H9 (cell line): Measurements from ENCODE around the gene MTF1. TPM values are rescaled to one million over a fixed set of nuclear protein-coding genes. Genes with fewer than 3 reads are reported as not detected.

Experiments used
- DNase-seq: peaks from one replicate; pipeline ENCODE4 v3.0.0-alpha.2; 2017
- H2AFZ ChIP-seq: one replicate; pipeline ENCODE4 v1.6.1; 2013; ENCODE audit warnings: mild to moderate bottlenecking, low read length, control low read depth, moderate library complexity
- H2AK5ac ChIP-seq: 2 replicates; pipeline ENCODE4 v1.6.1; 2013; ENCODE audit warnings: low read length, control low read depth, mixed read lengths; ENCODE audit not compliant: insufficient read length
- H2BK120ac ChIP-seq: one replicate; pipeline ENCODE4 v1.6.1; 2013; ENCODE audit warnings: low read depth, mild to moderate bottlenecking, low read length, control low read depth, inconsistent platforms; ENCODE audit not compliant: poor library complexity, severe bottlenecking
- H2BK12ac ChIP-seq: 2 replicates; pipeline ENCODE4 v1.6.1; 2013; ENCODE audit warnings: low read length, control low read depth, mixed read lengths, low read depth; ENCODE audit not compliant: insufficient read length
- H2BK15ac ChIP-seq: 2 replicates; pipeline ENCODE4 v1.6.1; 2013; ENCODE audit warnings: low read depth, low read length, control low read depth
- H2BK20ac ChIP-seq: one replicate; pipeline ENCODE4 v1.6.1; 2013; ENCODE audit warnings: low read depth, mild to moderate bottlenecking, low read length, control low read depth, inconsistent platforms; ENCODE audit not compliant: poor library complexity, severe bottlenecking
- H2BK5ac ChIP-seq: 2 replicates; pipeline ENCODE4 v1.6.1; 2013; ENCODE audit warnings: low read length, control low read depth, mixed read lengths; ENCODE audit not compliant: insufficient read length
- H3K14ac ChIP-seq: 2 replicates; pipeline ENCODE4 v1.6.1; 2013; ENCODE audit warnings: low read length, control low read depth; ENCODE audit not compliant: insufficient read depth
- H3K18ac ChIP-seq: 2 replicates; pipeline ENCODE4 v1.6.1; 2013; ENCODE audit warnings: low read depth, mild to moderate bottlenecking, mixed read lengths, low read length, control low read depth; ENCODE audit not compliant: insufficient read length
- H3K23ac ChIP-seq: 2 replicates; pipeline ENCODE4 v1.6.1; 2013; ENCODE audit warnings: low read length, control low read depth, mixed read lengths, low read depth; ENCODE audit not compliant: insufficient read length
- H3K23me2 ChIP-seq: 2 replicates; pipeline ENCODE4 v1.6.1; 2013; ENCODE audit warnings: low read depth, mild to moderate bottlenecking, mixed read lengths, low read length, control low read depth; ENCODE audit not compliant: insufficient read length, poor library complexity, severe bottlenecking
- H3K27ac ChIP-seq: 2 replicates; pipeline ENCODE4 v1.5.1; 2013; ENCODE audit warnings: low read length, control low read depth, mixed read lengths, low read depth; ENCODE audit not compliant: insufficient read length
- H3K27me3 ChIP-seq: 2 replicates; pipeline ENCODE4 v1.6.1; 2013; ENCODE audit warnings: low read length, control low read depth, inconsistent platforms; ENCODE audit not compliant: insufficient read depth
- H3K4ac ChIP-seq: 2 replicates; pipeline ENCODE4 v1.6.1; 2013; ENCODE audit warnings: low read depth, mild to moderate bottlenecking, control low read depth, inconsistent platforms, low read length, moderate library complexity
- H3K4me1 ChIP-seq: 2 replicates; pipeline ENCODE4 v1.6.1; 2013; ENCODE audit warnings: low read length, control low read depth, inconsistent platforms; ENCODE audit not compliant: insufficient read depth
- H3K4me2 ChIP-seq: 2 replicates; pipeline ENCODE4 v1.6.1; 2013; ENCODE audit warnings: low read length, control low read depth, mixed read lengths; ENCODE audit not compliant: insufficient read length, insufficient read depth
- H3K56ac ChIP-seq: 2 replicates; pipeline ENCODE4 v1.6.1; 2013; ENCODE audit warnings: low read depth, mild to moderate bottlenecking, mixed read lengths, low read length, control low read depth; ENCODE audit not compliant: insufficient read length
- H3K79me1 ChIP-seq: 2 replicates; pipeline ENCODE4 v1.6.1; 2013; ENCODE audit warnings: low read depth, mild to moderate bottlenecking, moderate library complexity, low read length, control low read depth, inconsistent platforms; ENCODE audit not compliant: insufficient read depth, poor library complexity, severe bottlenecking
- H3K79me2 ChIP-seq: 2 replicates; pipeline ENCODE4 v1.6.1; 2013; ENCODE audit warnings: low read length, control low read depth, inconsistent platforms; ENCODE audit not compliant: insufficient read depth
- H3K9ac ChIP-seq: 2 replicates; pipeline ENCODE4 v1.6.1; 2013; ENCODE audit warnings: low read length, control low read depth, mixed read lengths; ENCODE audit not compliant: insufficient read length; ENCODE audit errors: extremely low read depth
- H3K9me3 ChIP-seq: one replicate; pipeline ENCODE4 v1.6.1; 2013; ENCODE audit warnings: low read depth, low read length, inconsistent platforms; ENCODE audit not compliant: control insufficient read depth
- H3T11ph ChIP-seq: one replicate; pipeline ENCODE4 v1.6.1; 2013; ENCODE audit warnings: mild to moderate bottlenecking, low read length, control low read depth, inconsistent platforms
- H4K20me1 ChIP-seq: one replicate; pipeline ENCODE4 v1.6.1; 2013; ENCODE audit not compliant: control insufficient read depth, insufficient read length, insufficient read depth
- H4K5ac ChIP-seq: 2 replicates; pipeline ENCODE4 v1.6.1; 2013; ENCODE audit warnings: low read depth, mild to moderate bottlenecking, mixed read lengths, low read length, control low read depth; ENCODE audit not compliant: insufficient read length
- H4K8ac ChIP-seq: replicated peaks from 2 replicates; pipeline ENCODE4 v1.6.1; 2013; ENCODE audit warnings: low read length, control low read depth, mixed read lengths, low read depth; ENCODE audit not compliant: insufficient read length
- H4K91ac ChIP-seq: 2 replicates; pipeline ENCODE4 v1.6.1; 2013; ENCODE audit warnings: low read depth, mild to moderate bottlenecking, moderate library complexity, mixed read lengths, low read length, control low read depth; ENCODE audit not compliant: insufficient read length
- H3K27ac Mint-ChIP-seq, 3 experiments: 2 replicates in 2 of 3; 3 replicates in 1 of 3; pipeline ENCODE4 v1.8.0; 2020 to 2021; ENCODE audit warnings: mixed read lengths in 3 of 3, mild to moderate bottlenecking in 1 of 3, moderate library complexity in 1 of 3
- H3K27me3 Mint-ChIP-seq: 2 replicates; pipeline ENCODE4 v1.8.0; 2021; ENCODE audit warnings: low read depth, mild to moderate bottlenecking, moderate library complexity, mixed read lengths
- H3K36me3 Mint-ChIP-seq, 3 experiments: 2 replicates in 2 of 3; 3 replicates in 1 of 3; pipeline ENCODE4 v1.8.0; 2020 to 2021; ENCODE audit warnings: low read depth in 3 of 3, mixed read lengths in 3 of 3; ENCODE audit not compliant: insufficient read depth in 1 of 3
- H3K4me1 Mint-ChIP-seq, 2 experiments: 2 replicates each; pipeline ENCODE4 v1.8.0; 2020; ENCODE audit warnings: mixed read lengths in 2 of 2
- H3K4me3 Mint-ChIP-seq, 2 experiments: 2 replicates in 1 of 2; 3 replicates in 1 of 2; pipeline ENCODE4 v1.8.0; 2020 to 2021; ENCODE audit warnings: mild to moderate bottlenecking in 2 of 2, mixed read lengths in 2 of 2, moderate library complexity in 1 of 2
- H3K9me3 Mint-ChIP-seq, 2 experiments: 2 replicates in 1 of 2; 3 replicates in 1 of 2; pipeline ENCODE4 v1.8.0; 2020; ENCODE audit warnings: mild to moderate bottlenecking in 2 of 2, mixed read lengths in 2 of 2, moderate library complexity in 1 of 2
- WGBS: extraction: QIAGEN DNeasy Blood & Tissue Kit; methylation state at CpG from one replicate; pipeline ENCODE4 v1.1.7; 2013; ENCODE audit warnings: missing lambda C conversion rate, low lambda C conversion rate, mixed read lengths; ENCODE audit not compliant: insufficient read length; ENCODE audit errors: extremely low coverage; 5-methylcytosine and 5-hydroxymethylcytosine counted together
- total RNA-seq: library from RNA; stranded (reverse); gene quantifications from 2 replicates; pipeline ENCODE4 v1.2.1, GENCODE V29; 2021
- TF ChIP-seq, protein P1 (sequence below): fragments of 200-600 bp; sonication (generic); conservative IDR thresholded peaks from 3 replicates; pipeline ENCODE4 v1.8.0; 2021; ENCODE audit warnings: antibody characterized with exemption, mild to moderate bottlenecking

MTF1 gene
- total RNA-seq, 1 experiment from 2014 or later: 17.0 TPM

DNA sequence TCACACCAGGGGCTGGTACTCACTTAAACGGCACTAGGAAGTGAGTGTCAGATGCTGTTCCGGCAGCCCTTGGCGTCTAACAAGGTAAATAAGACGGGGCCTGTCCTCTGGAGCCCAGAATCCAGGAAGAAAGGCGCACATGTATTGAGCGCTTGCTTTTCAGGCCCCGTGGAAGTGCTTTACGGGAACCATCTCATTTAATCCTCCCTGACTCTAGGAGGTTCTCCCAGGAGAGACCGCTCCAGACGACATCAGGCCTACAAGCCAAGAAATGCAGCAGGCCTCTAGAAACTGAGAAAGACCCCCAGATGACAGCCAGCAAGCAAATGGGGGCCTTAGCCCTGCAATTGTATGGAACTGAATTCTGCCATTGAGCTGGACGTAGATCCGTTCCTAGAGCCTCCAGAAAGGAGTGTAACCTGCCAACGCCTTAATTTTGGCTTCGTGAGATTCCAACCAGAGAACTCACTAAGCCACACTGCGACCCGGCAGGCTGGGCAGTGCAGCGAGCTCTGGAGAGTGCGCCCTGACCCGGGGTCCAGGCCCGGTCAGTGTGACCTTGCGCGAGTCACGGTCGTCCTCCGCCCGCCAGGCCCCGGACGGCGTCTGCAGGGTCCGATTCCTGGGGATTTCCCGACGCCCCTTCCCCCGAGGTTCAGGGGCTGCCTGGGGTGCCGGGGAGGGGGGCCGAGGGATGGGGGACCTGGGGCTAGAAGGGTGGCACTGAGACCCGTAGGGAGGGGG is 66.3 kb downstream of the MTF1 start:
- DNase-seq: peak; percentile 34
- peak overlapping the region; percentile 57 to 70 for H3K4me3 Mint-ChIP-seq
- H3K79me2 ChIP-seq: no peaks in the 10 kb centered on the region
- no peak overlapping the region for H3T11ph ChIP-seq
- TF ChIP-seq, protein P1, sequence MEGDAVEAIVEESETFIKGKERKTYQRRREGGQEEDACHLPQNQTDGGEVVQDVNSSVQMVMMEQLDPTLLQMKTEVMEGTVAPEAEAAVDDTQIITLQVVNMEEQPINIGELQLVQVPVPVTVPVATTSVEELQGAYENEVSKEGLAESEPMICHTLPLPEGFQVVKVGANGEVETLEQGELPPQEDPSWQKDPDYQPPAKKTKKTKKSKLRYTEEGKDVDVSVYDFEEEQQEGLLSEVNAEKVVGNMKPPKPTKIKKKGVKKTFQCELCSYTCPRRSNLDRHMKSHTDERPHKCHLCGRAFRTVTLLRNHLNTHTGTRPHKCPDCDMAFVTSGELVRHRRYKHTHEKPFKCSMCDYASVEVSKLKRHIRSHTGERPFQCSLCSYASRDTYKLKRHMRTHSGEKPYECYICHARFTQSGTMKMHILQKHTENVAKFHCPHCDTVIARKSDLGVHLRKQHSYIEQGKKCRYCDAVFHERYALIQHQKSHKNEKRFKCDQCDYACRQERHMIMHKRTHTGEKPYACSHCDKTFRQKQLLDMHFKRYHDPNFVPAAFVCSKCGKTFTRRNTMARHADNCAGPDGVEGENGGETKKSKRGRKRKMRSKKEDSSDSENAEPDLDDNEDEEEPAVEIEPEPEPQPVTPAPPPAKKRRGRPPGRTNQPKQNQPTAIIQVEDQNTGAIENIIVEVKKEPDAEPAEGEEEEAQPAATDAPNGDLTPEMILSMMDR: no peak
- H3K4me1 ChIP-seq: no peaks in the 10 kb centered on the region; the same call in 1 of the 2 replicates
- H3K9ac ChIP-seq: no peak overlapping the region
- H3K27ac ChIP-seq: no peak overlapping the region
- H3K27me3 Mint-ChIP-seq: peaks cover 53% of the 10 kb centered on the region
- WGBS: no CpG with 5 or more reads among the region's 36 CpGs
- H2AFZ ChIP-seq: no peak overlapping the region
- H2BK12ac ChIP-seq: no peak overlapping the region
- no peaks in the 10 kb centered on the region for H3K23me2 ChIP-seq
- no peak overlapping the region for H2BK5ac ChIP-seq
- H3K79me1 ChIP-seq: no peaks in the 10 kb centered on the region
- H3K4me1 Mint-ChIP-seq: peaks cover 9 to 12% of the 10 kb centered on the region in 2 experiments
- peak overlapping the region; percentile 13 for H3K4me2 ChIP-seq
- H3K27ac Mint-ChIP-seq: no peak overlapping the region
- no peak overlapping the region for H4K91ac ChIP-seq
- no peak overlapping the region for H3K14ac ChIP-seq
- H3K36me3 Mint-ChIP-seq: peaks cover 0 to 20% (median 3%) of the 10 kb centered on the region in 3 experiments; a peak in 3 of 7 replicates
- no peaks in the 10 kb centered on the region for H4K20me1 ChIP-seq
- H3K56ac ChIP-seq: no peak overlapping the region
- H3K9me3 Mint-ChIP-seq: no peaks in the 10 kb centered on the region
- no peak overlapping the region for H2BK120ac ChIP-seq
- no peak overlapping the region for H4K5ac ChIP-seq
- H3K9me3 ChIP-seq: no peaks in the 10 kb centered on the region
- H2BK20ac ChIP-seq: no peak overlapping the region
- H4K8ac ChIP-seq: no peak overlapping the region
- H2AK5ac ChIP-seq: no peak overlapping the region
- H3K27me3 ChIP-seq: peaks cover 7% of the 10 kb centered on the region; the same call in 1 of the 2 replicates
- H3K4ac ChIP-seq: no peak overlapping the region
- H2BK15ac ChIP-seq: no peak overlapping the region
- no peak overlapping the region for H3K23ac ChIP-seq
- no peak overlapping the region for H3K18ac ChIP-seq
